ENCODE results near the gene HSH2D.

HSH2D gene

GRCh38 chr19:16166417-16166816, 22.9 kb downstream of the HSH2D start:
- no peak overlapping the region for H3K27ac ChIP-seq (ENCODE audit: low read depth, low read length, poor library complexity, severe bottlenecking)
- TF ChIP-seq CTCF (IDR thresholded peaks at IDR 0.05; ENCODE audit: low read length) (no peak), EZH2 (IDR thresholded peaks at IDR 0.05; ENCODE audit: borderline replicate concordance, low read length) (no peak)
- no peaks in the 10 kb centered on the region for H3K79me2 ChIP-seq (ENCODE audit: insufficient read depth, low read length)
- H3K9me2 ChIP-seq (ENCODE audit: low read depth, low read length): no peaks in the 10 kb centered on the region
- no peaks in the 10 kb centered on the region; the same call in 1 of the 2 replicates for H3K36me3 ChIP-seq (ENCODE audit: insufficient read depth, low read length)
- H3K9ac ChIP-seq (ENCODE audit: low read length): no peak overlapping the region
- no peak overlapping the region for H3K4me2 ChIP-seq (ENCODE audit: low read length)
- H2AFZ ChIP-seq (ENCODE audit: low read length): no peak overlapping the region
- no peaks in the 10 kb centered on the region for H4K20me1 ChIP-seq (ENCODE audit: insufficient read depth, low read length)
- H3K4me3 ChIP-seq (ENCODE audit: low read depth, low read length, poor library complexity, severe bottlenecking): no peak overlapping the region
- H3F3A ChIP-seq (ENCODE audit: insufficient read depth, low read length): no peaks in the 10 kb centered on the region
- H3K4me1 ChIP-seq (ENCODE audit: insufficient read depth, low read length, severe bottlenecking): no peaks in the 10 kb centered on the region
- H3K9me3 ChIP-seq (ENCODE audit: low read length): no peaks in the 10 kb centered on the region
- H3K27me3 ChIP-seq (ENCODE audit: insufficient read depth, low read length): no peaks in the 10 kb centered on the region

GRCh38 chr19:16167055-16167454, 23.6 kb downstream of the HSH2D start:
- no peaks in the 10 kb centered on the region for H4K20me1 ChIP-seq (ENCODE audit: insufficient read depth, low read length)
- no peaks in the 10 kb centered on the region for H3K27me3 ChIP-seq (ENCODE audit: insufficient read depth, low read length)
- H3K9me2 ChIP-seq (ENCODE audit: low read depth, low read length): no peaks in the 10 kb centered on the region
- no peak overlapping the region for H3K27ac ChIP-seq (ENCODE audit: low read depth, low read length, poor library complexity, severe bottlenecking)
- no peak overlapping the region for H3K4me2 ChIP-seq (ENCODE audit: low read length)
- no peaks in the 10 kb centered on the region for H3K4me1 ChIP-seq (ENCODE audit: insufficient read depth, low read length, severe bottlenecking)
- H3K36me3 ChIP-seq (ENCODE audit: insufficient read depth, low read length): no peaks in the 10 kb centered on the region; the same call in 1 of the 2 replicates
- H3K79me2 ChIP-seq (ENCODE audit: insufficient read depth, low read length): no peaks in the 10 kb centered on the region
- no peaks in the 10 kb centered on the region for H3K9me3 ChIP-seq (ENCODE audit: low read length)
- H2AFZ ChIP-seq (ENCODE audit: low read length): no peak overlapping the region
- no peak overlapping the region for H3K9ac ChIP-seq (ENCODE audit: low read length)
- no peak overlapping the region for H3K4me3 ChIP-seq (ENCODE audit: low read depth, low read length, poor library complexity, severe bottlenecking)
- TF ChIP-seq EZH2 (IDR thresholded peaks at IDR 0.05; ENCODE audit: borderline replicate concordance, low read length) (no peak), CTCF (IDR thresholded peaks at IDR 0.05; ENCODE audit: low read length) (no peak)
- no peaks in the 10 kb centered on the region for H3F3A ChIP-seq (ENCODE audit: insufficient read depth, low read length)

- no peaks in the 10 kb centered on the region for H4K20me1 ChIP-seq (ENCODE audit: insufficient read depth, low read length)
- H3K9me2 ChIP-seq (ENCODE audit: low read depth, low read length): no peaks in the 10 kb centered on the region
- no peaks in the 10 kb centered on the region for H3K27me3 ChIP-seq (ENCODE audit: insufficient read depth, low read length)
- no peaks in the 10 kb centered on the region for H3K79me2 ChIP-seq (ENCODE audit: insufficient read depth, low read length)
- no peak overlapping the region for H3K9ac ChIP-seq (ENCODE audit: low read length)
- no peak for TF ChIP-seq CTCF (IDR thresholded peaks at IDR 0.05; ENCODE audit: low read length)
- no peak for TF ChIP-seq EZH2 (IDR thresholded peaks at IDR 0.05; ENCODE audit: borderline replicate concordance, low read length)
- H3K36me3 ChIP-seq (ENCODE audit: insufficient read depth, low read length): no peaks in the 10 kb centered on the region; the same call in 1 of the 2 replicates
- H3K4me2 ChIP-seq (ENCODE audit: low read length): no peak overlapping the region
- no peak overlapping the region for H3K27ac ChIP-seq (ENCODE audit: low read depth, low read length, poor library complexity, severe bottlenecking)
- no peaks in the 10 kb centered on the region for H3F3A ChIP-seq (ENCODE audit: insufficient read depth, low read length)
- no peak overlapping the region for H3K4me3 ChIP-seq (ENCODE audit: low read depth, low read length, poor library complexity, severe bottlenecking)
- no peaks in the 10 kb centered on the region for H3K4me1 ChIP-seq (ENCODE audit: insufficient read depth, low read length, severe bottlenecking)
- no peaks in the 10 kb centered on the region for H3K9me3 ChIP-seq (ENCODE audit: low read length)
- no peak overlapping the region for H2AFZ ChIP-seq (ENCODE audit: low read length)
Observed at GRCh38 chr19:16168465-16169081, 25.1 kb downstream of the HSH2D start.
